ENCODE data around the gene CTNNB1.

The CTNNB1 gene

GRCh38 chr3:41198950-41199865 is at the start of gene CTNNB1:
TSS of gene CTNNB1 (plus strand) at chr3:41199505. CDS start at chr3:41224069, 24,564 bp downstream.
- peak; percentile 99 for DNase-seq (ENCODE audit: low read depth)

GRCh38 chr3:41155834-41156233 is 43.5 kb upstream of the CTNNB1 start:
- DNase-seq (ENCODE audit: low read depth) = no peak

GRCh38 chr3:41158947-41159346 is 40.4 kb upstream of the CTNNB1 start:
- DNase-seq (ENCODE audit: low read depth) = no peak

GRCh38 chr3:41159588-41160189 is 39.6 kb upstream of the CTNNB1 start:
- DNase-seq (ENCODE audit: low read depth) = no peak

- no peak for DNase-seq (ENCODE audit: low read depth)
Measured at GRCh38 chr3:41162541-41162940, 36.8 kb upstream of the CTNNB1 start.

GRCh38 chr3:41163006-41163405 is 36.3 kb upstream of the CTNNB1 start:
- no peak for DNase-seq (ENCODE audit: low read depth)

GRCh38 chr3:41163421-41163820 is 35.9 kb upstream of the CTNNB1 start:
- DNase-seq (ENCODE audit: low read depth) = no peak

GRCh38 chr3:41164777-41165176 is 34.5 kb upstream of the CTNNB1 start:
- DNase-seq (ENCODE audit: low read depth) = no peak

GRCh38 chr3:41167722-41168497 is 31.4 kb upstream of the CTNNB1 start:
- no peak for DNase-seq (ENCODE audit: low read depth)

GRCh38 chr3:41169023-41169422 is 30.3 kb upstream of the CTNNB1 start:
- DNase-seq (ENCODE audit: low read depth) = no peak

- no peak for DNase-seq (ENCODE audit: low read depth)
Measured at GRCh38 chr3:41173926-41174885, 25.1 kb upstream of the CTNNB1 start.

GRCh38 chr3:41175365-41175764 is 23.9 kb upstream of the CTNNB1 start:
- no peak for DNase-seq (ENCODE audit: low read depth)

- DNase-seq (ENCODE audit: low read depth) = no peak
Measured at GRCh38 chr3:41176596-41176995, 22.7 kb upstream of the CTNNB1 start.

- peak; percentile 47 for DNase-seq (ENCODE audit: low read depth)
Measured at GRCh38 chr3:41178576-41178975, 20.7 kb upstream of the CTNNB1 start.

- DNase-seq (ENCODE audit: low read depth) = no peak
Measured at GRCh38 chr3:41180396-41180795, 18.9 kb upstream of the CTNNB1 start.

GRCh38 chr3:41182504-41183059 is 16.7 kb upstream of the CTNNB1 start:
- no peak for DNase-seq (ENCODE audit: low read depth)

- no peak for DNase-seq (ENCODE audit: low read depth)
Measured at GRCh38 chr3:41184394-41184793, 14.9 kb upstream of the CTNNB1 start.

- no peak for DNase-seq (ENCODE audit: low read depth)
Measured at GRCh38 chr3:41186297-41186696, 13.0 kb upstream of the CTNNB1 start.

GRCh38 chr3:41188306-41188705 is 11.0 kb upstream of the CTNNB1 start:
- no peak for DNase-seq (ENCODE audit: low read depth)

GRCh38 chr3:41190509-41191284 is 8.6 kb upstream of the CTNNB1 start:
- DNase-seq (ENCODE audit: low read depth) = no peak
